ENCODE measurements around the gene TMIGD1.

TMIGD1 gene

GRCh38 chr17:30326809-30327208 is 7.0 kb downstream of the TMIGD1 start:
- DNase-seq (ENCODE audit: low spot score) = no peak

- DNase-seq (ENCODE audit: low spot score) = no peak
Observed at GRCh38 chr17:30324723-30325122, 9.1 kb downstream of the TMIGD1 start.

- no peak for DNase-seq (ENCODE audit: low spot score)
Observed at GRCh38 chr17:30323895-30324319, 9.9 kb downstream of the TMIGD1 start.

GRCh38 chr17:30323262-30323894 is 10.5 kb downstream of the TMIGD1 start:
- DNase-seq (ENCODE audit: low spot score) = no peak

GRCh38 chr17:30321314-30321713 is 12.5 kb downstream of the TMIGD1 start:
- DNase-seq (ENCODE audit: low spot score) = no peak

GRCh38 chr17:30318155-30318554 is 15.7 kb downstream of the TMIGD1 start:
- no peak for DNase-seq (ENCODE audit: low spot score)

GRCh38 chr17:30316736-30317135 is 17.1 kb downstream of the TMIGD1 start:
- DNase-seq (ENCODE audit: low spot score) = no peak

GRCh38 chr17:30315106-30315505 is 18.8 kb downstream of the TMIGD1 start:
- DNase-seq (ENCODE audit: low spot score) = no peak

- DNase-seq (ENCODE audit: low spot score) = no peak
Observed at GRCh38 chr17:30314474-30314873, 19.4 kb downstream of the TMIGD1 start.

GRCh38 chr17:30312226-30312625 is 21.6 kb downstream of the TMIGD1 start:
- no peak for DNase-seq (ENCODE audit: low spot score)

GRCh38 chr17:30310562-30310961 is 23.3 kb downstream of the TMIGD1 start:
- no peak for DNase-seq (ENCODE audit: low spot score)

GRCh38 chr17:30309591-30309990 is 24.3 kb downstream of the TMIGD1 start:
- peak; percentile 56 for DNase-seq (ENCODE audit: low spot score)

GRCh38 chr17:30308406-30308805 is 25.5 kb downstream of the TMIGD1 start:
- no peak for DNase-seq (ENCODE audit: low spot score)

- DNase-seq (ENCODE audit: low spot score) = no peak
Observed at GRCh38 chr17:30304778-30305177, 29.1 kb downstream of the TMIGD1 start.

- DNase-seq (ENCODE audit: low spot score) = no peak
Observed at GRCh38 chr17:30302241-30302640, 31.6 kb downstream of the TMIGD1 start.

GRCh38 chr17:30300818-30301217 is 33.0 kb downstream of the TMIGD1 start:
- no peak for DNase-seq (ENCODE audit: low spot score)

GRCh38 chr17:30299000-30299399 is 34.9 kb downstream of the TMIGD1 start:
- no peak for DNase-seq (ENCODE audit: low spot score)

GRCh38 chr17:30297715-30298114 is 36.1 kb downstream of the TMIGD1 start:
- no peak for DNase-seq (ENCODE audit: low spot score)

- no peak for DNase-seq (ENCODE audit: low spot score)
Observed at GRCh38 chr17:30296499-30297080, 37.3 kb downstream of the TMIGD1 start.

GRCh38 chr17:30292286-30292858 is 41.5 kb downstream of the TMIGD1 start:
- DNase-seq (ENCODE audit: low spot score) = no peak

GRCh38 chr17:30291543-30292285 is 42.1 kb downstream of the TMIGD1 start, which contains the start of gene BLMH:
BLMH (minus strand) TSS chr17:30291944; CDS start chr17:30291819, 125 bp downstream.
- peak; percentile 99 for DNase-seq (ENCODE audit: low spot score)

GRCh38 chr17:30290696-30291542 is 42.9 kb downstream of the TMIGD1 start:
- DNase-seq (ENCODE audit: low spot score) = peak; percentile 70
